Measurements from ENCODE around the gene KCNJ10.

The KCNJ10 gene

GRCh38 chr1:159964144-159964543 is 105.8 kb downstream of the KCNJ10 start:
- DNase-seq (ENCODE audit: low read depth in 2 of 2), result no peak

DNA sequence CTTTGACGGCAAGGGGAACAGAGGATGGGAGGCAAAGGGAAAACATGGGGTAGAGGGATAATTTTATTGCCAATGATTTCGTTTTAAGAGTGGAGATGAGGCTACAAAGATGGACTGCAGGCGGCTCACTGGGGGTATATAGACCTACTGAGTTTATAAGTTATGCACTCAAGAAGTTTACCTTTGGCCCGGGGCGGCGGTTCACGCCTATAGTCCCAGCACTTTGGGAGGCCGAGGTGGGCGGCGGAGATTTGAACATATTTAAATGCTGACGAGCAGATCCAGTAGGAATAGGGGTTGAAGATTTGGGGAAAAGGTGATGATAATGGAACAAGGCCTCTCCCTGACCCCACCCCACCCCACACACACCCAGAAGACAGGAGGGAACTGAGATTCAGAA is 107.8 kb downstream of the KCNJ10 start:
- DNase-seq (ENCODE audit: low read depth in 2 of 2), result no peak

GRCh38 chr1:159961636-159962035 is 108.3 kb downstream of the KCNJ10 start:
- no peak for DNase-seq (ENCODE audit: low read depth in 2 of 2)

GRCh38 chr1:159960721-159961381 is 109.1 kb downstream of the KCNJ10 start:
- DNase-seq (ENCODE audit: low read depth in 2 of 2), result no peak

DNA sequence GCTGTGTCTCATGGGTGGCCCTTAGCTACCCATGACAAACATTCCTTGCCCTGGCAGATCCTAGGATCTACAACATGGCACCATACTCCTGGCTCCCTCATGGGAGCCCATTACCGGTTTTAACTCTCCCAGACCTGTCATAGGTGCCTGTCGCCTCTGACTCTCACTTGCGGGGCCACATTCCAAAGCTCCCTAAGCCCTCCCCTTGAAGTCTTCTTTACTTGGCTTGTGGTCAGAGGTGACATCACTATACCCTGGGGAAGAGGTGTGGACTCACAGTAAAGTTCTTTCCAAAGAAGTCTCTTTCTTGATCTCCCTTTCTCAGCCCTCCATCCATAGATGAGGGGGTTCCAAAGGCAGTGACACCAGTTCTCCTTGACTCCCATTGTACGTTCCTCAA is 110.5 kb downstream of the KCNJ10 start:
- no peak for DNase-seq (ENCODE audit: low read depth in 2 of 2)

DNA sequence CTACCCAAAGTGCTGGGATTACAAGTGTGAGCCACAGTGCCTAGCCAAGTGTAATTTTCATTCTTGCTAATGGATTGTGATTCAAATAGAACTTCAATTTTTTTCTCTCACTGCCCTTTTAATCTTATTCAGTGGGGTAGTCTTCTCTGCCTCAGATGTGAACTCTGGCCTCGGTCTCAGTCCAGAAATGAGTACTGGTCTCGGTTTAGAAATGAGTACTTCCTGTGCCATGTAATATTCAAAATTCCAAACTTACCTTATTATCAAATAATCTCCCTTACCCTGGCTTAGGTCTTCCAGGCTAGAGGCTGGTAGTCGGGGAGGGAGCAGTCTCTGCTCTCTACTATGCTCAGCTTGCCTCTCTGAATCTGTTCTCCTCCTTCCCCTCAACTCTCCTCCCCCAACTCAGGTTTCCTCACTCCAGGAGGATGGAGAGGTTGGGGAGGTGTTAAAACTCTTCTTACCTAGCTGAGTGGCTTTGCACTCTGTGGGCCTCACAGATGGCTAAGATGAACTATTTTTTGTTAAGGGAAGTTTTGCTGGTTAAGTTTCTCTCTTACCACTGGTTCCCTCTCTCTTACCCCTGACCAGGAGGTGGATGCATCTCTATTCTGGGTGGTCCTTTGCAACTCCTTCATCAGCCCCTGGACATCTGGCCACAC is 111.1 kb downstream of the KCNJ10 start:
- no peak for DNase-seq (ENCODE audit: low read depth in 2 of 2)

DNA sequence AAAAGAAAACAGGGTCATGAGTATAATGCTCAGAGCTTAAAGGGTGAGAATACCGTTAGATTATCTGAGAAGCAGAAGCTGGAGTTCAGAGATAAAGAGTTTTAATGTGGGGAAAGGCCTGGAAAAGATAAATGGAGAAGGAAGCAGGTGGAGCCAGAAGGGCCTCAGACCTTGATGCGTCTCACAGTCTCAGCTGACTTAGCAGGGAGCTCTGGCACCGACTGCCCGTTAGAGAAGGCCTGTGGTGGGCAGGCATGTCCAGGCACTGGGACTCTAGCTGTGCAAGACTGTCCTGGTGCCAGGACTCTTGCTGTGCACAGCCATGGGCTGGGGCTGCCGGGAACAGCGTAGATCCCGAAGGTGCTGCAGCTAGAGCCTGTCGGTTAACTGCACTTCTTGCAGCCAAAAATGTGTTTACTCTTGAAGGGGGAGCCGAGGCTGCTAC is 112.1 kb downstream of the KCNJ10 start:
- no peak for DNase-seq (ENCODE audit: low read depth in 2 of 2)

DNA sequence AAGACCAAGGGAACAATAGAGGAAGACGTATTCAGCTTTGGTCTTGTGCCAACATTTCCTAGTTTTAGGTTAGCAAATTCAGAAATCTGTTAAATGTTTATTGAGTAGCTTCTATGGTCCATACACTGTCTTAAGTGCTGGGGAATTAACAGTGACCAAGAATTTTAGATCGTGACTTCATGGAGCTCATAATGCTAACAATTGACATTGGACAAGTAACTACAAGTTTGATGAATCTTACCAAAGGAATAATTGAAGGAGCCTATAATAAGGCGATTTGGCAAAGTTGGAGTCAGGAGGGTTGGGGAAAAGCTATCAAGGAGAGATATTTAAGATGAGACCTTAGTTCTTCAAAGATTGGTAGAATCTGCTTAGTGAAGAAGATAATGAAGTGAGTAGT is 114.5 kb downstream of the KCNJ10 start:
- DNase-seq (ENCODE audit: low read depth in 2 of 2), result no peak

- no peak for DNase-seq (ENCODE audit: low read depth in 2 of 2)
These were observed 116.1 kb downstream of the KCNJ10 start, which contains the start of gene SLAMF9 for GRCh38 chr1:159953536-159954515. Gene SLAMF9, minus strand, starts transcription at chr1:159954237. Its CDS starts 100 bp downstream, at chr1:159954137.

DNA sequence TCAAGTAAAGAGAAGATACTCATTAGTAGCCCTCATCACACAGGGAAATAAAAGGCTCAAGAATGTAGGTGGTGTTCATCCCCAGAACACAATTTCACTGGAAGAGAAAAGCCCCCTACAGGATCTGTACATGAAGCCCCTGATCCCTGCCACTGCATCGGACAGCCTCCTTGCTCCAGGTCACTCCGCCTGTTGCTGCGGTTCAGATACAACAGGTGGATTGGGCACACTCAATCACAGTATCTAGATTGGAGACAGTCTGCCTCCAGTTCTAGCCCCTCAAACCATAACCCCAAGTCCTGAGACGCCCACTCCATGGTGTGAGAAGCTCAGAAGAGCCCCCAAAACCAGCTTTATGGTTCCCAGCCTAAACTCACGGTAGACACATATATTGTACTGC is 117.0 kb downstream of the KCNJ10 start:
- DNase-seq (ENCODE audit: low read depth in 2 of 2), result no peak

- no peak for DNase-seq (ENCODE audit: low read depth in 2 of 2)
These were observed 118.4 kb downstream of the KCNJ10 start for GRCh38 chr1:159951551-159951950.

DNA sequence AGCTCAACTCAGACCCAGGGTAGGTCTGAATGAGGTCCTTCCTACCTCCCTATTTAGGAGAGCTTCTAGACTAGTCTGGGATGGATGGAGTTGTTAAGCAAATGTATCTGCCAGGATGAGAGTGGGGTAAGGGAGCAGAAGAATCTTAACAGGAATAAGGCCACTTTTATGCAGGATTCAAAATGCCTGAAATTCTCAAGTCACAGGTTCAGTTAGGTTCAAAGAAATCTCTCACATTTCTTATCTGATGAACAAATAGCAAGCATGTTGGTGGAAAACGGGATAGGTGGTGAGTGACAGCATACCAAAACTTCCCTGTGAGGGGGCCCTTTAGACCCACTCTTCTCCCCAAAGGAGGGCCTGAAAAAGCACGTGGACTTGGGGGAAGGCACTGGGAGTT is 118.9 kb downstream of the KCNJ10 start:
- DNase-seq (ENCODE audit: low read depth in 2 of 2), result no peak

DNA sequence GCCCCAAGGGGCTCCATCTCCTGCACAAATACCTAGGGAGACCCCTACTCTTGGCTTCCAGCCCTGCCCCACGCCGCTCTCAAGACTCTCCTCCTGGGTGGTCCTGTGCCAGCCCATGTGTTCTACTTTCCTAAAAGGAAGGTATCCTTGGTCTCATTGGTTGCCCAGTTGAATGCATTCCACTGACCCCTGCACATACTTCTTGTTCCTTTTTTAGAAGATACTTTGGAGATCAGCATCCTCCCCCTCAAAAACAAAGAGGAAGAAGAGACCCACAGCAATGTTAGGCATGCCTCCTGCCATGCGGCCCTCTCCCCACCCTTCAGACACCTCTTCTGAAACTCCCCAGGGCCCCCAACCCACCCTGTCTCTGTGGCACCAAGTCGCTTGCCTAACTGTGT is 120.0 kb downstream of the KCNJ10 start:
- no peak for DNase-seq (ENCODE audit: low read depth in 2 of 2)

- DNase-seq (ENCODE audit: low read depth in 2 of 2), result no peak
These were observed 120.8 kb downstream of the KCNJ10 start for GRCh38 chr1:159949123-159949522.

All from stimulated activated CD4-positive, alpha-beta T cell treated with anti-CD3 and anti-CD28 coated beads, Interleukin-4, amount 100 ng/mL, for 48 hours (primary cell).